GM19023 (cell line): ENCODE measurements around the gene PLCH2.
"Not testable (repeated sequence)": the region's sequence is repeated elsewhere in the genome, so short reads cannot be mapped to it uniquely, and the experiment has no call there.

Experiments used
- ATAC-seq: cut with Tn5 transposase; IDR thresholded peaks from one replicate; pipeline ENCODE4 v1.9.1; 2021; ENCODE audit warnings: mild to moderate bottlenecking, moderate library complexity; ENCODE audit not compliant: unreplicated experiment

The PLCH2 gene

DNA sequence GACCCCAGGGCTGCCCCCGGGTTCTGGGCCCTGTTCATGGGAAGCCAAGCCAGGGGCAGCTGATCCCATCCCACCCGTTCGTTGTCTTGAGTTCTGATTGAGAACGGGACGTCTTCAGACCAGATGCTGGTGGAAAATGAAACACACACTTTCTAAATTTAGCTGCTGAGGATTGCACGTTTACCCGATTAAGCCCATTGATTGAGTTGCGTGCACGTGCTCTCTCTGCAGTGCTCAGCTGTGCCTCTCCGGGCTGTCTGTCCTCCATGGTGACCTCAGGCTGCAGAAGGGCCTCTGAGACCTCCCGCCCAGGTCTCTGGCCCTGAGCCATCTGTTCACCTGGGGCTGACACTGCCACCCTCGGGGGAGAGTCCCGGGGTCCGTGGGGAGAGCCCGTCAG is 36.7 kb upstream of the PLCH2 start:
- no peak for ATAC-seq

DNA sequence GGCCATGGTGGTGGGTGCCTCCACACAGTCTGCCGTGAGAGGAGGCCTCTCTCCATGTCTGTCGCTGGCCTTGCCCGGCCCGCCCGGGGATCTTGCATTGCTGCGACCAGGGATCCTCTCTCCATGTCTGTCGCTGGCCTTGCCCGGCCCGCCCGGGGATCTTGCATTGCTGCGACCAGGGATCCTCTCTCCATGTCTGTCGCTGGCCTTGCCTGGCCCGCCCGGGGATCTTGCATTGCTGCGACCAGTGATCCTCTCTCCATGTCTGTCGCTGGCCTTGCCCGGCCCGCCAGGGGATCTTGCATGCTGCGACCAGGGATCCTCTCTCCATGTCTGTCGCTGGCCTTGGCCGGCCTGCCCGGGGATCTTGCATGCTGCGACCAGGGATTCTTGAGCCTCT is 35.7 kb upstream of the PLCH2 start:
- not testable (repeated sequence) for ATAC-seq

DNA sequence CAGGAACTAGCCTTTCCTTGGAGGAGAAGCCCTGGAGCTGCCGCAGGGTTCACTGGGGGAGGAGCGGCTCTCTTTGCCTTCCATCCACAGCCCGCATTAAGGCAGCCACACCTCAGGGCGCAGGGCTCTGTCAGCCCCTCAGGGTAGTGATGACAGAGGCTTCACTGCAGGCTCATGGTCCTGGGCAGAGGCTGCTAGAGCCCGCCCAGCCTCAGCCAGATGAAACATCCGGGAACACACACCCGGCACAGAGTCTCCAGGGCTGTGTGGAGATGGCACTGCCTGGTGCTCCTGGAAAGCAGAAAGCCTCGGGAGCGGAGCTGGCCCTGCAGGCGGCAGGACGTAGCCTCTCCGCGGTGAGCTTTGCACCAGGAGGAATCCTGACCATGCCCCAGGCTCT is 34.3 kb upstream of the PLCH2 start:
- ATAC-seq: no peak

- no peak for ATAC-seq
Observed at GRCh38 chr1:2442661-2443060, 33.4 kb upstream of the PLCH2 start.

DNA sequence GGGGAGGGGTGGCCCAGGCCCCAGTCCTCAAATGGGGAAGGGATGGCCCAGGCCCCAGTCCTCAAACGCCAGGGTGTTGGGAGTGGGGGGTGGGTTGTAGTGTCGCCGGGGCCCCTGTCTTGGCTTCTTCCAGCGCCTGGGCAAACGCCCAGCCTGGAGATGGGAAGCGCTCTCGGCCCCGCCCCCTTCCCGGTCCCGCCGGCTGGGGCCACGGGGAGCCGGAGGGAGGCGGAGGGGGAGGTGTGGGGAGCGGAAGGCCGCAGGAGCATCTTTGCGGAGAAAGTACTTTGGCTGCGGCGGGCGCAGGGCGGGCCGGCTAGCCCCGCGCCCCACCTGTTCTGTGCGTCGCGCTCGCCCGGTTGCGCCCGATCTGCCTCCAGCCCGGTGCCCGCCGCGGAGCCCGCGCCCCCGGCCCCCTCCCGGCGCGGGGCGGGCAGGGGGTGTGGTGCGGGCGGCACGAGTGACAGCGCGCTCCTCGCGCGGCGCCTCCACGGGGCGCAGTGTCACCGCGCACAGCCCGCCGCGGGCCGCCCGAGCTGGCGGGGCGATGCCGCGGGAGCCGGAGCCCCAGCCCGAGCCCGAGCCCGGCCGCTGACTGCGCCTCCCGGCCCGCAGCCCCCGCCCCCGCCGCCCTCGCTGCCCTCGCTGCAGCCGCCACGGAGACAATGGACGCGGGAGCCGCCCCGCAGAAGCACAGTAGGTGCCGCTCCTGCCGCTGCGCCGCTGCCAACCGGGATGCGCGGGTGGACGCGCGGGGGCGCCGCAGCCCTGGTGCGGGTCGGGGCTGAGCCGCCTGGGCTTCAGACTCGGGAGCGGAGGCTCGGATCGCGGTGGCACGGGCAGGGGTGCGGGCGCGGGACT is 32.6 kb upstream of the PLCH2 start:
- no peak for ATAC-seq

GRCh38 chr1:2444138-2444591 is 31.9 kb upstream of the PLCH2 start:
- no peak for ATAC-seq

DNA sequence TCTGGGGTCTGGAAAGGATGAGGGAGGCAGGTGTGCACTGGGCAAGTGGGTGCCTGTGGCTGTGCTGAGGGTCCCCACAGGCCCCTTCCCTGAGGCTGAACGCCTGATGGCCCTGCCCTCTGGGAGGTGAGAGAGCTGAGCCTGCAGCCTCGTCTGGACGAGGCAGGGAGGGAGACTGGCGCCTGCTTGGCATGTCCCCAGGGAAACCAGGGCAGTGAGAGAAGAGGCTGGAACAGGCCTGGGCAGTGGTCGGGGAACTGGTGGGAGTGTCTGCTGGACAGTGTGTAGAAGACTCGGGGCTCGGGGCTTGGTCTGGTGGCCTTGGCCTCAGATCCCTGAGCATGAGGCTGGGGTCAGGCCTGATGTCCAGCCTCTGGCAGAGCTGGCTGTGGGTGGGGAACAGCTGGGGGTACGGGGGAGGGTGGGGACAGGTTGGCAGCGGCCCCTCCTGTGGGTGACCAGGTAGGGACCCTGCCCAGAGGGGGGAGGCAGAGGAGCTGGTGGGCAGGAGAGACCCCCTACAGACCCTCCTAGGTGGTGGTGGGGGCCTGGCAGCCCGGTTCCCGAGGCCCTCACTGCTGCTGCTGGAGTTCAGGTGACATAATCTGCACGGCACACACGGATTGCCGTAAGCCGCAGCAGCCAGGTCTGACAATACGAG is 30.8 kb upstream of the PLCH2 start:
- no peak for ATAC-seq

GRCh38 chr1:2445823-2446215 is 30.3 kb upstream of the PLCH2 start:
- ATAC-seq: no peak

- no peak for ATAC-seq
Observed at GRCh38 chr1:2446394-2446793, 29.7 kb upstream of the PLCH2 start.

GRCh38 chr1:2446861-2447260 is 29.2 kb upstream of the PLCH2 start:
- no peak for ATAC-seq

GRCh38 chr1:2447276-2448097 is 28.6 kb upstream of the PLCH2 start:
- ATAC-seq: no peak

DNA sequence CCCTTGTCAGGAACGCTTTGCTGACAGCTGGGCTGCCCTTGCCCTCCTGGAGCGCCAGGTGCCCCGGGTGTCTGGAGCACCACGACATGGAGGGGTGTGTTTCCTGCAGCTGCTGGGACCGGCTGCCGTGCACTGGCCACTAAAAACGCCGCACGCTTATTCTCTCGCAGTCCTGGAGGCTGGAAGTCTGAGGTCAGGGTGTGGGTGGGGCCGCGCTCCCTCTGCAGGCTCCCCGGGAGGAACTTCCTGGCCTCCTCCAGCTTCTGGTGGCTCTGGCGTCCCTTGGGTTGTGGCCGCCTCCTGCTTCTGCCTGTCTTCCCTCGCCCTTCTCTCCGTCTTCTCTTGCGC is 28.0 kb upstream of the PLCH2 start:
- ATAC-seq: no peak

GRCh38 chr1:2449636-2450454 is 26.2 kb upstream of the PLCH2 start:
- no peak for ATAC-seq

GRCh38 chr1:2451741-2452140 is 24.3 kb upstream of the PLCH2 start:
- no peak for ATAC-seq

DNA sequence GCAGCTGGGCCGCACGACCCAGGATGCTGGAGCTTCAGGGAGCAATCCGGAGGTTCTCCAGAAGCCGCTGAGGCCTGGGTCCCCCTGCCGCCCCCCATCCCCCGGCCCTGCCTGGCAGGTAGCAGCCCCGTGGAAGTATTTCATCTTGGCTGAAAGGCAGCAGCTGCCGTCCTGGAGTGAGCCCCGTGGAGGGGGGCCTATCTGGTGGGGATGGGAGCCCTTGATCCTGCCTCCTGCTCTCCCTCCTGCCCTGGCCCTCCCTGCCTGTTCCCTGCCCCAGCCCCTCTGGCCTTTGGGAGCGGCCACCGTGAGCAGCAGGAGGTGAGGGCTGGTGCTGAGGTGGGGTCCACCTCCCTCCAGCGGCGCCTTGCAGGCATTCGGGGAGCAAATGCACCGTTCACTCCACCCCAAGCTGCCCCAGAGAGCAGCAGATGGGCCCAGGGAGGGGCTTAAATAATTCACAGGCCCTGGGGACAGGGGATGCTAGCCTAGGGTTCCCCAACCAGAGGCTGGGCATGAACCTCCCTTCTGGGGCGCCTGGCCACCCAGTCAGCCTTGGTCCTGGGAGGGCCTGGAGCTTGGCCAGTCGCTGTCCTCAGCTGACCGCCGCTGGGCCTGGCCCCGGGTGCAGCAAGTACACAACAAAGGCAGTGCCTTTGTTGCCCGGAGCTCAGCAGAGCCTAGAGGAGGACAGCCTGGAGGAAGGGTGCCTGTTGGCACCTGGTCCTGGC is 23.7 kb upstream of the PLCH2 start:
- ATAC-seq: no peak

DNA sequence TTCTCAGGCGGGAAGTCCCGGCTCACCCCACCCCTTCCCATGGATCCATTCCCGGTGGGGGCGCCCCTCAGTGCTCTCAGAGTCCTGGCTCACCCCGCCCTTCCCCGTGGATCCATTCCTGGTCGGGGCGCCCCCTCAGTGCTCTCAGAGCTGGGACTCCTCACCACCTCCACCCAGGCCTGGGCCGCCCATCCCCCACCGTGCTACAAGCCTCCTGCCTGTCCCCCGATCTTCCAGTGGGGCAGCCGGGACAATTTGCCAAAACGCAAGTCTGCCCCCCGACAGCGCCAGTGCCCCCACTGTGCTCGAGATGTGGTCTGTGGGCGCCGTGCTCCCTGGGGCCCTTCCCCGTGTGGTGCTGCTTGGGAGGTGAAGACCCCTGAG is 23.2 kb upstream of the PLCH2 start:
- no peak for ATAC-seq

- no peak for ATAC-seq
Observed at GRCh38 chr1:2454227-2454626, 21.9 kb upstream of the PLCH2 start.

DNA sequence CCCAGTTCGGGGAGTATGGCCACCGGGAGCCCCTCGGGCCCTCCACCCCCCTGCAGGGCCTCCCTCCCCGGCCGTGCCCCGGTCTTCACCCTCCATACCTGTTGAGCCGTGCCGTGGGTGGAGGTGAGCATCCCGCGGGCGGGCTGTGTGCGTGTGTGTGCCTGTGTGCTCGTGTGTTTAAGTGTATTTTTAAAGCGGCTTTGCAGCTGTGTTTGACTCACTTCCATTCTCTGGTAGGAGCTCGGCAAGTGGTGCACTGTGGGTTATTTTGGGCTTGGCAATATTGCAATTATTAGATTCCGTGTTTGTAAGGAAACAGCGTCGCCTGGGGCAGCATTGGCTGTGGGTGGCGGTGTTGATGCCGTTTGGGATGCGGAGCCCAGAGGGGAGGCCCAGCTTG is 20.3 kb upstream of the PLCH2 start:
- no peak for ATAC-seq

DNA sequence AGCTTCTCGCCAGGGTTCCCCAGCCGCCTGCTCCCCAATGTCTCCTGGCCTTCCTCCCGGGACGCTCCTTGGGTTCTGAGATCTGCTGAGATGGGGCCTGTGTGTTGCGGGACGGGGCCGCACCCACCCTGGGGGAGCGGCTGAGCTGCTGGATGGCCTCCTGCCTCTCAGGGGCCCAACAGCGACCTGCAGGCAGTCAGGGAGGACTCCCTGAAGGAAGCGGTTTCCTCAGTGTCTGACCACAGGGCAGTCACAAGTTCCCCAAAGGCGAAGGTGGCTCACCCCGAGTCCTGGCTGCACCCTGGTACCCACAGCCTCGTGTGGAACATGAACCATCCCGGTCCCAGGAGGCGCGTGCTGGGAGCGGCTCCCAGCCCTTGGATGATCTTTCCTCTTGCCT is 18.6 kb upstream of the PLCH2 start:
- ATAC-seq: no peak

GRCh38 chr1:2458687-2459086 is 17.4 kb upstream of the PLCH2 start:
- ATAC-seq: no peak
